A673 (cell line): ENCODE data around the gene MT1F.

Source experiments
- CTCF ChIP-seq: fragments of 300-800, 200-600 bp; sonication (generic); conservative IDR thresholded peaks from 2 replicates; pipeline ENCODE4 v1.5.1; 2017; ENCODE audit warnings: low read depth, mild to moderate bottlenecking, antibody characterized with exemption, low read length, moderate library complexity, mixed read lengths
- EZH2 ChIP-seq: fragments of 200-600 bp; sonication (generic); IDR thresholded peaks from 2 replicates; pipeline ENCODE4 v1.6.1; 2017; ENCODE audit warnings: borderline replicate concordance, low read depth, mild to moderate bottlenecking, mixed read lengths, antibody characterized with exemption, low read length; ENCODE audit not compliant: poor library complexity, severe bottlenecking

GRCh38 chr16:56658327-56658875 is 642 bp downstream of the MT1F start:
- TF ChIP-seq CTCF (no peak), EZH2 (no peak)
